NCI-H526 treated with DMSO at 0.1 percent for 48 hours (cell line): Measurements from ENCODE around the gene STARD3.
"Not testable (repeated sequence)": the region's sequence is repeated elsewhere in the genome, so short reads cannot be mapped to it uniquely, and the experiment has no call there.

Experiments
- DNase-seq: peaks from one replicate; lab custom pipeline; 2025; lab: John Stamatoyannopoulos, UW

STARD3 gene

DNA sequence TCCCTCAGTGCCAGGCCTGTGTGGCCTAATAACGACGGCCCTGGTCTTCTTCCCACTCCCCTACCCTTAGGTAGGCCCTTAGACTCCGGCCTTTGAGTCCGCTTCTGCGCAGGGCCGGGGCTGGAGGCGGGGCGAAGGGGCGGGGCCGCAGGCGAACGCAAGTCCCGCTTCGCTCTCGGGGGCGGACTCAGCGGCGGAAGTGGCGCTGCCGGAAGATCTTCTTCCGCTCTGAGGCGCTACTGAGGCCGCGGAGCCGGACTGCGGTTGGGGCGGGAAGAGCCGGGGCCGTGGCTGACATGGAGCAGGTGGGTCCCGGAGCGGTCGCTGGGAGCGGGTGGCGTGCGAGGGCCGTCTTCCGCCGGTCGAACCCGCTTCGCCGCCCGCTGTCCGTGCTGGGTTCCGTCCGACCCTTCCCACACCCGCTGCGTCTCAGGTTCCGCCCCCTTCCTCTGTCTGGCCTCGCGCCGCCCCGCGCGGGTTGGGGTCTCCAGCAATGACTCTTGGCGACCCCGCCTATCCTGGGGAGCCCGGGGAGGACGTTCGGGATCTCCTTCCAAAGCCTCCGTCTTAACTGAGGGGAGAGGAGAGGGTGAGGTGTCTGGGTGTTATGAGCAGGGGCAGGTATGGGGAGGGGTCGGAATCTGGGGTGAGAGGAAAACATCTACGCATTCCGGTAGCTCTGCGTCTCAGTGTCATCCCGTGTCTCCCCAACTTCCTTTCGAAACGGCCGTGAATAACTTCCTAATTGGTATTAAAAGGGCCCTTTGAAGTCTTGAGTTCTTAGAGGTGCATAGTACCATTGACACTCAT is at the start of gene STARD3:
Gene STARD3 (plus strand): TSS at position 218 of the 810 bp plus-strand sequence. CDS start 16,388 bp downstream, outside the sequence.
- peak; percentile 64 for DNase-seq

DNA sequence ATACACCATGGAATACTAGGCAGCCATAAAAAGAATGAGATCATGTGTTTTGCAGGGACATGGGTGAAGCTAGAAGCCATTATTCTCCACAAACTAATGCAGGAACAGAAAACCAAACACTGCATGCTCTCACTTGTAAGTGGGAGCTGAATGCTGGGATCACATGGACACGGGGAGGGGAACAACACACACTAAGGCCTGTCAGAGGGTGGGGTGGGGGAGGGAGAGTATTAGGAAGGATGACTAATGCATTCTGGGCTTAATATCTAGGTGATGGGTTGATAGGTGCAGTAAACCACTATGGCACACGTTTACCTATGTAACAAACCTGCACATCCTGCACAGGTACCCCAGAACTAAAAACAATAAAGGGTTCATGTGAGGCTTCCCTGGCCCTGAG is 46.8 kb upstream of the STARD3 start:
- not testable (repeated sequence) for DNase-seq

DNA sequence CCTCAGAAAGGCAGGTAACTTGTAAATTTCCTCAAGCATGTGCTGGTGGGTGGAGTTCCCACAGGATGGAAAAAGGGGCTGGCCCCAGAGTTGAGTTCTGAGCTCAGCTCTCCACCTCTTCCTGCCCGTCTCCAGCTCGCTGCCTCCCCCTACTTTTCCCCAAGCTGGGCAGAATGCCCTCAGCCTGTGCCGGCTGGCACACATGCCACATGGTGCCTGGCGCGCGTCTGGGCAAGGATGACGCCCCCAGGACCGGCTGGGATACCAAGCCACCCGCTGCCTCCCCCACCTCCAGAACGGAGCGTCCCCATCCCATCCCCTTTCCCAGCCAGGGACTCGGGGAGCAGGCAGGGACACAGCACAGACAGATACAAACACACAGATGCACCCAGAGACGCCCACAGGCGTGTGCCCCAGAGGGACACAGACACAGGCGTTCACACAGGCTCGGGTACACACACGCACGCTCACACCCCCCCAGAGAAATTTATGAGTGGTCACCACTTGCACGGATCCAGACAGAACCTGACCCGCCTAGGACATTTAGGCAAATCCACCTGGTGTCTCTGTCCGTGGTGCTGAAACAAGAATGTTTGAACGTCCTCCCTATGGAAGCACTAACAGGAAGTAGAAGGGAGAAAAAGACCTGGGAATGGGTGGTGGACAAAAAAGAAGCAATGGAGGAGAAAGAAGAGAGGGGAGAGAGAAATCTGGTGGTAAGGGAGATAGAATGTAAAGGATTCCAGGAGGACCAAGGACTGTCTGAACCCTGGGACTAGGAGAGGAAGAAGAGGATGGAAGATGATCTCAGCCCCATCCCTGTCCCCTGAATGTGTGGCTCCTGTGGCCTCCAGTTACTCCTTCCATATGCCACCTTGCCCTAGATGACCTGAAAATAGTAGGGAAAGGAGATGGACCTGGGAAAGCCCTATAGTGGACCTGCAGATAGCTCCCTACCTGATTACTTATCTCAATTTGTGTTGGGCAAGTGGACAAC is 44.7 kb upstream of the STARD3 start:
- peak; percentile 18 for DNase-seq

DNA sequence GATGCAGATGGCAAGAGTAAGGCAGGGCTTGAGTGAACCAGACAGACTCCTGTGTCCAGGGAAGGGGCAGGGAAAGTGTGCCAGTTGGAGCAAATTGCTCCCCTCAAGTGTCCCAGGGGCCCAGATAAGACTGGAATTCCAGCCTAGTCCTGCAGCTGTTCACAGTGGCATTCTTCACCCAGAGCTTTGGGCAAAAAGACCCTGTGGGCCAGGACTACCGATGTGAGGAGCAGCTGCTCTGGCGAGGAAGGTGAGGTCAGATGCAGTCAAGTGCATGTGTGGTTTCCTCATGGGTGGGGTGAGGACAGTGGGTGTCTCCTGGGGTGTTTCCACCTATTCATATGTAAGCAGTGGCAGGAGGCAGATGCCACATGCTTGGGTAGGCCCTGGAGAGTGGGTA is 43.6 kb upstream of the STARD3 start:
- no peak for DNase-seq

DNA sequence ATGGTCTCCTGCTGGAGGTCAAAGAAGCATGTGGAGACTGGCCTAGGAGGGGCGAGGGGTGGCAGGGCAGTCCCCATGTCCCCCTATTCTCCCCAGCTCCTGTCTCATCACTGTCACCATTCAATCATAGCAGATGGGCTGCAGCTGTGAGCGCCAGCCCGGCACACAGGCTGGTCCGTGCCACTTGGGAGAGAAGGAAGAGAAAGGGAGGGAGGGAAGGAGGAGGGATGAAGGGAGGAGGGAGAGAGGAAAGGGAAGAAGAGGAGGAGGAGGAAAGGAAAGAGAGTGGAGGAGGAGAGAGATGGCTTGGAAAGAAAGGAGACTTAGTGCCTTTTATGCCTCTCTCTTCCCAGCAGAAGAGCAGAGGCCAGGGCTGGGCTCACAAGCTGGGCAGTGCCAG is 41.6 kb upstream of the STARD3 start:
- DNase-seq = no peak

DNA sequence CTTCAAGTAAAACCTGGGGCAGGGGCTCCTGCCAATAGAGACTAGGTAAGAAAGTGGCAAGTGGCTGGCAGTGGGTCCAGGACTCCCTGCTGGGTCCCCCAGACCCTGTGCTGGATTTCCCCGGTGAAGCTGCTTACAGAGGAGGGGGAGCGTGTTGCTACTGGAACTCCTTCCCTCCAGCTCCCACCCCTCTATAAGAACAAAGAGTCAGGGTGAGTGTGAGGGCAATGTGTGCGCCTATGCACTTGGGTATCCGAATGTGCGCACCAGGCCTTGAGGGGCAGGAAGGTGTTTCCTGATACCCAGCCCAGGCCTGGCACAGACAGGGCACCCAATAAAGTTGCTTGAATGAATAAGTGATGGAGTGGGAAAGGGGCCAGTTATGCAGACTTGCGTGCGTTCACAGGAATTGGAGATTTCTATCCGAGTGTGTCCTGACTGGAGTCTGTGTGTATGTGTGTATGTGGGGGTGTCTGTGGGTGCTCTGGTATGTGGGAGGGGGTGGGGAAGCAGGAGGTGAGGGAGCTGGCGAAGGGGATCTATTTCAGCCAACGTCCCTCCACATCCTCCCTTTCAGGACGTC is 40.9 kb upstream of the STARD3 start:
- no peak for DNase-seq

GRCh38 chr17:39596543-39597267 is 40.2 kb upstream of the STARD3 start:
- no peak for DNase-seq

DNA sequence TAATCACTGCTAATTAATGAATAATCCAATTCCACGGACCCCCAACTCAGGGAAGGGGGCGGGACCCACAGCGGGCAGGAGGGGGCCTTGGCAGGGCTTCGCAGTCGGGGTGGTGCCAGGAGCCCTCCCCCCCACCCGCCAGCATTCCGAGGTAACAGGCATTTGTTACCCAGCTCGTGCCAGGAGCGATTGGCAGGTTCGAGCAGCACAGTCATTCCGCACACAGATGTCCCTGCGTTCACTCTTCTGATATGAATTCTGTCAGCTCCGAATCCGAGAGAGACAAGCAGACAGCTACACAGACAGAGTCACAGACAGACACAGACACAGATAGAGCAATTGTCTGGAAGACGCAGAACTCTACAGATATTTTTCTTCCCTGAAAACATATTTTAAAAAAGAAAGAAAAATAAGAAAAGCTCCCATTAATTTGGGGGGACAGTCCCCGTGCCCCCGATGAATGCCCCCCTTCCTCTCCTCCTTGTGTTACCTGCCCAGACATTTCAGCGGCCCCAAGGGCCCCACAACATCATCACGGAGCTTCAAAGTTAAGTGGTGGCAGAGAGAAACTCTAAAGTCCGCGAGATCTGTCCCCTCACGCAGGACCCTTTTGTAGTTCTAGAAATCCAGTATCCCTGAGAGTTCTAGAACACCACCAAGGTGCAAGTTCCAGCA is 39.4 kb upstream of the STARD3 start:
- no peak for DNase-seq

- DNase-seq = no peak
These were observed 38.9 kb upstream of the STARD3 start for GRCh38 chr17:39598047-39598481.

DNA sequence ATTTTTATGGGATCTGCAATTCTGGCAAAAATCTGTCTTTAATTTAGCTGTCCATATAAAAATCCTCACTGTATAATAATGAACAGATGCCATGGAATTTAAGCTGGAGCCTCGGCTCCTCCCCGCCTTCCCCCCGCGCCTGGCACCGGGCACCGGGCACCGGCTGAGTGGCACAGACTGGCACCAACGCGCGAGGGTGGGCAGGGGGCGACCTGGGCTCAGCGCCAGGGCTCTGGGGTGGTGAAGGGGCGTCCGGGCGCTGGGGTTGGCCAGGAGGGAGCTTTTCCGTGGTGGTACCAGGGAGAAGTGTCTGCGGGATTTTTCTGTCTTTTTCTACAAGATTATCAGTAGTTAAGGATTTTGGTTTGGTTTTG is 38.3 kb upstream of the STARD3 start:
- DNase-seq = no peak

- DNase-seq = no peak
These were observed 37.8 kb upstream of the STARD3 start for GRCh38 chr17:39599004-39599664.

DNA sequence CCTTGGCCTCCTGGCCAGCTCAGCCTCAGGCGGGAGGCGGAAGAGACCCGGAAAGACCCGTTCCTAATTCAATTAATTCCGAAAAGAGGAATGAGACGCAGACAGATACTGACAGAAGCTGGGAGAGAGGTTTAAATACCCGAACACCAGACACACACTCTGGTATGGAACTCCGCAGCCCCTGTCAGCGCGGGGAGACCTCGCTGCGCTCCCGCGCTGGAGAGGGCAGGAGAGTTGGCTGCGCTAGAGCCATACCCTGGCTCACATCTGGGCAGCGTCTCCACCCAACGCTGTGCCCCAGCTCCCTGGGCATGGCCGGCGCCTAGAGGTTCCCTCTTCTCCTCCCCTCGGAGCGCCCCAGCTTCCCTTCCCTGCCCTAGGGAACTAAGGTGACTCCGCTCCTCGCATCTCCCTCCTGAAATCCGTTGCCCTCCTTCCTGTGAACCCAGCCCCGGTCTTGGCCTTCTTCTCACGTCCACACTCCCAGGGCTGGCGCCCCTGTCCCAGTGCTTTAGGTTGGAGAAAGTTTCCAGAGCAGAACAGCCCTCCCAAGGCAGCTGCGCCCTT is 37.2 kb upstream of the STARD3 start:
- no peak for DNase-seq

DNA sequence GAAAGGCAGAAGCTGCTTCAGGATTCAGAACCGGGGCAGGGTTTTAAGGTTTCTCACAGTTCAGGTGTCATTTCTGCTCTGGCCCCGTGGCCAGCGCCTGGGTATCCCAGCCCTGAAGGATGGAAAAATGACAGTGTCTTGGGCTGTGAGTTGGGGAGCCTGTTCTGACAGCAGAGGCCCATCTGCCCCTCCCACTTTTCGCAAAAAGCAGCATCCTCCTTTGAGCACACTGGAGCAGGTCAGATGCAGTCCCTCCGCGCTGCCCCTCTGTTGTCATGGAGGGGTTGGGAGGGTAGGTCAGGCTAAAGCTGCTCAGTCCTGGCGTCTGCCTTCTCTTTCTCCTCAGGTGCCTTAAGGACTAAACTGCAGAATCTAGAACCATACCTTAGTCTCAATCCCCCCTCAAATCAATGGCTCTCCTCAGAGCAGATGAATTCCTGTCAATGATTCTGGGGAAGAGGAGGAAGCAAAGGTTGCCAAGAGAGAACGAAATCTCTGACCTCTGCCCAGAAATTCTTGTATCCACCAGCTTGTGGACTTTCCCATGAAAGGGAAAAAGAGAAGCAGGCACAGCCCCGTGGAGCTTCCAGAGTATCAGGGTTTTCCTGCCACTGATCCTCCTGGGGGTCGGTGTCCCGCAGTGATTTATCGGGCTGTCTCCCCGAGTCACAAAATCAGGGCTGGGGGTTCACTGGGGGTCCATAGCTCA is 36.5 kb upstream of the STARD3 start:
- DNase-seq = no peak

- no peak for DNase-seq
These were observed 35.8 kb upstream of the STARD3 start for GRCh38 chr17:39600997-39601597.

DNA sequence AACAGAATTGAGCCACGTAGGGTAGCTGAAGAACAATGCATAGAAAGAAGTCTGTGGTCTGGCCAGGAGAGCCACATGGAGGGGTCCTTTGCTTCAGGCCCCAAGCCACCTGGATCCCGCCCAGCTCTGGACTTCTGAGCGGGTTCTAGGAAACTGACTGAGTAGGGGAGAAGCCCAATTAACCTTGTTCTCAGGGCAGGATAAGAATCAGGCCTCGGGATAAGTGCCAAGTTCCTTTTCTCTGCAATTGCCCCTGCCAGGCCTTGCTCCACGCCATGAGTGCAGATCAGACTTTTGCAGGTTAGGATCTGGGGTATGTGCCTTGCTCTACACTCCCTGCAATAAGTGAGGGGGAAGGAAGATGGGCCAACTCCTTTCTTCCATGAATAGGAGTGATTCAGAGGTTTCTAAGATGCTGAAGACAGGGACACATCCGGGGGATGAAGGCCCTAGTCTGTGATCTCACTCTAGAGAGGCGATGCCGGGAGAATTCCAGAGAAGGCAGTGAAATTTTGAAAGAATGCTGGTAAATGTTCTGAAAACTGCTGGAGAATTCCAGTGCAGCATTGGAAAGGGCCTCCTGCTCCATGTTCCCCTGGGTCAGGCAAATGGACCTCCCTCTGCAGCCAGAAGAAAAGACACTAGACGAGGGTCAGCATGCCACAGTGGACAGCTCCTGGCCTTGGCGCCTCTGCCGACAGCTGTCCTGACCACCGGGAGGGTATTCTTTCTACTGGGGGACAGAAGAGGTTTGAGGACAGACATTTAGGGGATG is 35.0 kb upstream of the STARD3 start:
- no peak for DNase-seq

DNA sequence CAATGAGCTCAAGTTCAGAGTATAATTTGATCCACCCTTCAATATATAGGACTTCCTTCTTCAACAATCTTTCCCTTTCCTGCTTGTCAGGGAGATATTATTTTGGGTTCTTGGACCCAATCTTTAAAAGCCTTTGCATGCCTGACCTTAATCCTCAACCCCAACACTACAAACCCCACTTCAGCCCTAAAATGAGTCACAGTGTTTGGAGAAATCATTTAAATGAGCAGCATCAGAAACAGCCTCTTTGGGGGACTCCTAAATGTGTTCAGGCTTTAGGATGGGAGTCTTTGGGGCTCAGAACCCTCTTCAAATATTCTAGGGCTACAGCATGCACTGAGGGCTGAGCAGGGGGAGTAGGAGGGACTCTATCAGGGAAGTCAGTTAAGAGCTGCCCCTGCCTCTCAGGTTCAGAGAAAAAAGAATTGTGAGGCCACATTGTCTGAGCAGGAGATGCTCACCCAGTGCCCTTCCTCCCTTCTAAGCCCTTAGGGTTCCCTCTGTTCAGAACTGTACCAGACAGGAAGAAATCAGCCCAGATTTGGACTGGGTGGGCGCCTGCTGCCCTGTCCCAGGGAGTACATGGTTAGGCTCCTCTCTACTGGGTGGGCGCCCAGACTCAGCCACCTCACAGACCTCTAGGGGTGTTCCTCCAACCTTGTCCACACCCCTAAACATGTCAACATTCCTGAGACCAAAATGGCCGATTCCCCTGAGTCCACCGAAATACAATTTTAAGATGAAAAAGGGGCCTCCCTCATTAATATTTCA is 34.2 kb upstream of the STARD3 start:
- no peak for DNase-seq

- DNase-seq = peak; percentile 15
These were observed 33.5 kb upstream of the STARD3 start for GRCh38 chr17:39603304-39604016.
